ENCODE results near the gene RBBP6. TPM values are rescaled to one million over a fixed set of nuclear protein-coding genes. Genes with fewer than 3 reads are reported as not detected.
"Not testable (repeated sequence)": the region's sequence is repeated elsewhere in the genome, so short reads cannot be mapped to it uniquely, and the experiment has no call there.

Gene RBBP6, protein sequence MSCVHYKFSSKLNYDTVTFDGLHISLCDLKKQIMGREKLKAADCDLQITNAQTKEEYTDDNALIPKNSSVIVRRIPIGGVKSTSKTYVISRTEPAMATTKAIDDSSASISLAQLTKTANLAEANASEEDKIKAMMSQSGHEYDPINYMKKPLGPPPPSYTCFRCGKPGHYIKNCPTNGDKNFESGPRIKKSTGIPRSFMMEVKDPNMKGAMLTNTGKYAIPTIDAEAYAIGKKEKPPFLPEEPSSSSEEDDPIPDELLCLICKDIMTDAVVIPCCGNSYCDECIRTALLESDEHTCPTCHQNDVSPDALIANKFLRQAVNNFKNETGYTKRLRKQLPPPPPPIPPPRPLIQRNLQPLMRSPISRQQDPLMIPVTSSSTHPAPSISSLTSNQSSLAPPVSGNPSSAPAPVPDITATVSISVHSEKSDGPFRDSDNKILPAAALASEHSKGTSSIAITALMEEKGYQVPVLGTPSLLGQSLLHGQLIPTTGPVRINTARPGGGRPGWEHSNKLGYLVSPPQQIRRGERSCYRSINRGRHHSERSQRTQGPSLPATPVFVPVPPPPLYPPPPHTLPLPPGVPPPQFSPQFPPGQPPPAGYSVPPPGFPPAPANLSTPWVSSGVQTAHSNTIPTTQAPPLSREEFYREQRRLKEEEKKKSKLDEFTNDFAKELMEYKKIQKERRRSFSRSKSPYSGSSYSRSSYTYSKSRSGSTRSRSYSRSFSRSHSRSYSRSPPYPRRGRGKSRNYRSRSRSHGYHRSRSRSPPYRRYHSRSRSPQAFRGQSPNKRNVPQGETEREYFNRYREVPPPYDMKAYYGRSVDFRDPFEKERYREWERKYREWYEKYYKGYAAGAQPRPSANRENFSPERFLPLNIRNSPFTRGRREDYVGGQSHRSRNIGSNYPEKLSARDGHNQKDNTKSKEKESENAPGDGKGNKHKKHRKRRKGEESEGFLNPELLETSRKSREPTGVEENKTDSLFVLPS (N-terminal part only)
- total RNA-seq = 48.1 and 52.3 TPM in 2 replicates

DNA sequence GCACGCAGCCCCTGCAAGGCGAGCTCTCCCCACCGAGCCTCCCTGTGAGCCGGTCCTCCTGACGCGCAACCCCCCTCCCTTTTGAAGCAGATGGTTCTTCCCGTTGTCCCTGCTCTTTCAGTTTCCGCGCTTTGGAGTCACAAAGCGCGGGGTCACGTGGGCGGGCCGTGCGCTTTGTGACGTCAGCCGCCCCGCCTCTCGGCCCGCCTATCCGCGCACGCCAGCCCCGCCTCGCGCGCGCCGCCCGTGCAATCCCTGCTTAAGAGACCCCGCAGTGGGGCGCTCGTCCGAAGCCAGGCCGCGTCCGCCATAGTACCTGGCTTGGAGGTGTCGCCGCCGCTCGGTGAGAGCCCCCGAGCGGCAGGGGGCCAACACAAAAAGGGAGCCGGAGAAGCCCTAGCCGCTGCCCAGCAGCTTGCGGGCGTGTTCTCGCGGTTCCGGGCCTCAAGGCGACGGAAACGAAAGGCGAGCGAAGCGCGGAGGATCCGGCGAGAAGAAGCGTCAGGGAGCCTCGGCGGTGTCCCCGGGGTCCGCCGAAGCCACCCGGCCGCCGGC is at the start of gene RBBP6:
Gene RBBP6, plus strand, starts transcription at position 272 of the 555 bp plus-strand sequence. CDS start 1,061 bp downstream, outside the sequence.
- Histone ChIP-seq H3K4me3 (ENCODE audit: low read depth, low read length) (peak within 1 kb of the TSS; percentile 74), H3K27me3 (ENCODE audit: control insufficient read depth, insufficient read depth, low read length) (no peaks in the 10 kb centered on the region), H3K36me3 (ENCODE audit: control insufficient read depth, insufficient read depth, low read length) (no peaks in the 10 kb centered on the region)
- peak; percentile 62 for DNase-seq (ENCODE audit: low read depth)
- TF ChIP-seq, protein P1, sequence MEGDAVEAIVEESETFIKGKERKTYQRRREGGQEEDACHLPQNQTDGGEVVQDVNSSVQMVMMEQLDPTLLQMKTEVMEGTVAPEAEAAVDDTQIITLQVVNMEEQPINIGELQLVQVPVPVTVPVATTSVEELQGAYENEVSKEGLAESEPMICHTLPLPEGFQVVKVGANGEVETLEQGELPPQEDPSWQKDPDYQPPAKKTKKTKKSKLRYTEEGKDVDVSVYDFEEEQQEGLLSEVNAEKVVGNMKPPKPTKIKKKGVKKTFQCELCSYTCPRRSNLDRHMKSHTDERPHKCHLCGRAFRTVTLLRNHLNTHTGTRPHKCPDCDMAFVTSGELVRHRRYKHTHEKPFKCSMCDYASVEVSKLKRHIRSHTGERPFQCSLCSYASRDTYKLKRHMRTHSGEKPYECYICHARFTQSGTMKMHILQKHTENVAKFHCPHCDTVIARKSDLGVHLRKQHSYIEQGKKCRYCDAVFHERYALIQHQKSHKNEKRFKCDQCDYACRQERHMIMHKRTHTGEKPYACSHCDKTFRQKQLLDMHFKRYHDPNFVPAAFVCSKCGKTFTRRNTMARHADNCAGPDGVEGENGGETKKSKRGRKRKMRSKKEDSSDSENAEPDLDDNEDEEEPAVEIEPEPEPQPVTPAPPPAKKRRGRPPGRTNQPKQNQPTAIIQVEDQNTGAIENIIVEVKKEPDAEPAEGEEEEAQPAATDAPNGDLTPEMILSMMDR (IDR thresholded peaks at IDR 0.05; ENCODE audit: insufficient read depth, low read length, poor library complexity, severe bottlenecking) = peak; percentile 20

DNA sequence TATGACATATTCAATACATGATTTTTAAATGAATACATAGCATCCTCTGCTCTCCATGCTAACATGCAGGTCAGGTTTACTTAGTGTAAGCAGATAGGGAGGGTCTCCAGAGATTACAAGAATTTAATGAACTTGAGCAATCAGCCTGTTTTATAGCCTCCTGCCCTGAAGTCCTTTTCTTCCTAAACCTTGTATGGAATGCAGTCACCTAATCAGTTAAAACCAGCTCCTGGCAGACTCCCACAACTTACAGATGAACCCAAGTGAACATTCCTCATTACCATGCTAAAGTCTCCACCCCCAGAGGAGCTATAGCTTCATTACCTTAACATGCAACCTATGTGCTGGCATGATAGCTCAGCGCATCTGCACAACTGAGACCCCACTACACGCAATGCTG is 48.5 kb upstream of the RBBP6 start:
- Histone ChIP-seq H3K27me3 (ENCODE audit: control insufficient read depth, insufficient read depth, low read length) (no peaks in the 10 kb centered on the region), H3K36me3 (ENCODE audit: control insufficient read depth, insufficient read depth, low read length) (no peaks in the 10 kb centered on the region), H3K4me3 (ENCODE audit: low read depth, low read length) (no peak overlapping the region)
- TF ChIP-seq, protein P1 (IDR thresholded peaks at IDR 0.05; ENCODE audit: insufficient read depth, low read length, poor library complexity, severe bottlenecking) = no peak
- no peak for DNase-seq (ENCODE audit: low read depth)

DNA sequence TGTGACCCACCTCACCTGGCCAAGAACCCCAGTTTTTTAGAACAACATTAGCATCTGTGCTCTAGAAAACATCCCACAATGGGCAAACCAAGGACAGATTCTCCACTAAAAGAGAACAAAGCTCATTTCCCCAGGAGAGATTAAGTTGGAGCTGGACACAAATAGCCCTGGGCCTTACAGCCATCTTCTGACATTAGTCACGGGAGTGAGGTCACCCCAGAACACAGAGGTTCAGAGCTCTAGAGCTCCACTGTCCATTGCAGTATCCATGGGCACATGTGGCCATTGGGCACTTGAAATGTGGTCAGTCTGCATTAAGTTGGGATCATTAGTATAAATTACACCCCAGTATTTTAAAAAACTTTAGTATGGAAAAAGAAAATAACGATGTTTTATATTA is 47.6 kb upstream of the RBBP6 start:
- no peaks in the 10 kb centered on the region for H3K27me3 ChIP-seq (ENCODE audit: control insufficient read depth, insufficient read depth, low read length)
- no peak overlapping the region for H3K4me3 ChIP-seq (ENCODE audit: low read depth, low read length)
- TF ChIP-seq, protein P1 (IDR thresholded peaks at IDR 0.05; ENCODE audit: insufficient read depth, low read length, poor library complexity, severe bottlenecking) = no peak
- H3K36me3 ChIP-seq (ENCODE audit: control insufficient read depth, insufficient read depth, low read length) = no peaks in the 10 kb centered on the region
- no peak for DNase-seq (ENCODE audit: low read depth)

DNA sequence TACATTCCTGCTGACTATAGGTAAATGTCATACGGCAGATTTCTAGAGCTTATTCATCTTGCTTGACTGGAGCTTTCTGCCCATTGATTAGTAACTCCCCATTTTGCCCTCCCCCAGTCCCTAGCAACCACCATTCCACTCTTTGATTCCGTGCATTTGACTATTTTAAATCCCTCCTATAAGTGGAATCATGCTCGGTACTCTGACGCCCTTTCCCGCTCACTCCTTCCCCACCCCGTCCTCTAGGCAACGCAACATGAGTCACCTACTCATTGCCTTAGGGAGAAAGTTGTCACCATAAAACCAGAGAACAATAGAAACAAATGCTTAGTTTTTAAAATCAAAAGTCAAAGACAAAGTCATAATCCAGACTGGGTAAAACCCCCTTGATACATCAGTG is 45.5 kb upstream of the RBBP6 start:
- no peak for DNase-seq (ENCODE audit: low read depth)
- TF ChIP-seq, protein P1 (IDR thresholded peaks at IDR 0.05; ENCODE audit: insufficient read depth, low read length, poor library complexity, severe bottlenecking) = no peak
- H3K4me3 ChIP-seq (ENCODE audit: low read depth, low read length) = no peak overlapping the region

DNA sequence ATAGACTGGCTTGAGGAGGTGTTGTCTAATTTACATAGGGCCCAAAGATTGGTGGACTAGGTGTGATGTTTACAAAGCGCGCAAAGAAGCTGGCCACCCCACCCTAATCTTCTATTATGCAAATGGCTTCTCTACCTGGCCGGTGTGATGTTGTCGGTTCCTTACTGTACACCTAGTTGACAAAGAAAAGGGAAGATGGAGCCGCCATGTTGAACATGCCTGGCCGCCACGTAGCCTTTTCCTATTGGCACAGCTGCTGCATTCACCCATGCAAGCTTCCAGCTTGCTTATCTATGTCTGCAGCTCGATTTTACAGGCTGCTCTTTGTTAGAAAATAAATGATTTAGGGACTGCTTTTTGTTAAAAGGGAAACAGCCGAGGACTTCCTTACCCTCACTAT is 44.2 kb upstream of the RBBP6 start:
- DNase-seq (ENCODE audit: low read depth); H3K27me3 ChIP-seq (ENCODE audit: control insufficient read depth, insufficient read depth, low read length); H3K4me3 ChIP-seq (ENCODE audit: low read depth, low read length): not testable (repeated sequence)

More for the DNA sequence above, 45.5 kb upstream of the RBBP6 start:
- no peaks in the 10 kb centered on the region for H3K27me3 ChIP-seq (ENCODE audit: control insufficient read depth, insufficient read depth, low read length)
- no peaks in the 10 kb centered on the region for H3K36me3 ChIP-seq (ENCODE audit: control insufficient read depth, insufficient read depth, low read length)

DNA sequence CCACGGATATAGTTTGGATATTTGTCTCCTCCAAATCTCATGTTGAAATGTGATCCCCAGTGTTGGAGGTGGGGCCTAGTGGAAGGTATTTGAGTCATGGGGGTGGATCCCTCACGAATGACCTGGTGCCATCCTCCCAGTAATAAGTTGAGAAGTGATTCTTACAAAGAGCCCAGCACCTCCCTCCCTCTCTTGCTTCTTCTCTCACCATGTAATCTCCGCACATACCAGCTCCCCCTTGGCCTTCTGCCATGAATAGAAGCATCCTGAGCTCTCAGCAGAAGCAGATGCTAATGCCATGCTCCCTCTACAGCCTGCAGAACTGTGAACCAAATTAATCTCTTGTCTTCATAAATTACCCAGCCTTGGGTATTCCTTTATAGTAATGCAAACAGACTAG is 41.9 kb upstream of the RBBP6 start:
- H3K36me3 ChIP-seq (ENCODE audit: control insufficient read depth, insufficient read depth, low read length) = no peaks in the 10 kb centered on the region
- DNase-seq (ENCODE audit: low read depth) = no peak
- no peak overlapping the region for H3K4me3 ChIP-seq (ENCODE audit: low read depth, low read length)
- TF ChIP-seq, protein P1 (IDR thresholded peaks at IDR 0.05; ENCODE audit: insufficient read depth, low read length, poor library complexity, severe bottlenecking) = no peak
- no peaks in the 10 kb centered on the region for H3K27me3 ChIP-seq (ENCODE audit: control insufficient read depth, insufficient read depth, low read length)

More for the DNA sequence above, 44.2 kb upstream of the RBBP6 start:
- H3K36me3 ChIP-seq (ENCODE audit: control insufficient read depth, insufficient read depth, low read length) = not testable (repeated sequence)
